MG63 (cell line): ENCODE results near the gene CEACAM20. TPM values are rescaled to one million over a fixed set of nuclear protein-coding genes. Genes with fewer than 3 reads are reported as not detected.
"Not testable (repeated sequence)": the region's sequence is repeated elsewhere in the genome, so short reads cannot be mapped to it uniquely, and the experiment has no call there.

Experiments
- DNase-seq: peaks from one replicate; pipeline ENCODE4 v3.0.0-alpha.2; 2020
- H3K27me3 ChIP-seq: fragments of 250-450 bp; sonication (Bioruptor Pico); 2 replicates; pipeline ENCODE4 v1.5.1; 2020; ENCODE audit warnings: mild to moderate bottlenecking, moderate library complexity
- H3K36me3 ChIP-seq: fragments of 250-450 bp; sonication (Bioruptor Pico); 2 replicates; pipeline ENCODE4 v1.5.1; 2020; ENCODE audit warnings: mild to moderate bottlenecking, moderate library complexity
- H3K4me3 ChIP-seq: fragments of 250-450 bp; sonication (Bioruptor Pico); 2 replicates; pipeline ENCODE4 v1.5.1; 2020; ENCODE audit warnings: mild to moderate bottlenecking, moderate library complexity
- H3K9me3 ChIP-seq: fragments of 250-450 bp; sonication (Bioruptor Pico); 2 replicates; pipeline ENCODE4 v1.5.1; 2020; ENCODE audit warnings: mild to moderate bottlenecking, moderate library complexity
- total RNA-seq: library from RNA; depleted of rRNA; stranded (reverse); fragments of >200 nt; shearing (Covaris generic); gene quantifications from 2 replicates; pipeline ENCODE4 v1.2.3, GENCODE V29; 2014; ENCODE audit warnings: low replicate concordance; rRNA removed

The CEACAM20 gene
- not detected in 2 replicates for total RNA-seq

DNA sequence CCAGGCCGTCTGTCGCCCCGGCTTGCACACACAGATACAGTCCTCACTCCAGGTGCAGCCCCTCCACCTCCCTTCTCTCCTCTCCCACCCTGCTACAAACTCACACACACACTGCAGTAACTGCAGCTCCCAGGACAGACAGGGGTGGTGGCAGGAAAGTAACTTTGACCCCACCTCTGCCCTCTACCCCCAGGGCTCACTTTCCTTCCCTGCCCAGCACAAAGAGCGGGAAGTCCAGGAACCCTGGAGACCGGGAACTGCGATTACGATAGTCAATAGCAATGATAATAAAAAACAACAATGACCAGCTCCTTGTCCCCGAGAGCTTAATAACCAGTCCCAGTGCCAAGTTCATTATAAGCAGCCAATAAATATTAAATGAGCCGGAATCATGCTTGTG is at the start of gene CEACAM20:
TSS of gene CEACAM20 (minus strand) at position 140 of the 400 bp plus-strand sequence. CDS start 166 bp downstream, outside the sequence.
- H3K4me3 ChIP-seq = no peak within 1 kb of the TSS
- H3K9me3 ChIP-seq = no peaks in the 10 kb centered on the region
- no peak for DNase-seq
- no peaks in the 10 kb centered on the region for H3K36me3 ChIP-seq
- H3K27me3 ChIP-seq = peaks cover 3% of the 10 kb centered on the region; the same call in 1 of the 2 replicates

DNA sequence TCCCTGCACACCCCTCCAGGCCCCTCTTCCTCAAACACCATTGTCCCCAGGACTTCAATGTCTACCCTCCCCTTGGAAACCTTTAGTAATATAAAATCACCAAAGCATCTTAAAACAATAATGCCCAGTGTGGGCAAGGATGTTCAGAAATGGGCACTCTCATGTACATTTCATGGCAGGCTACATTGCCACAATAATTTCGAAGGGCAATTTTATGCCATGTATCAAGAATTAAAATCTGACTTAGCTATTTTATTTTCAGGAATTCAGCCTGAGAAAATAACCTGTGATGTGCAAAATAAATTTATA is 48.0 kb upstream of the CEACAM20 start:
- no peaks in the 10 kb centered on the region for H3K36me3 ChIP-seq
- no peak for DNase-seq
- peaks cover 13% of the 10 kb centered on the region for H3K9me3 ChIP-seq
- H3K4me3 ChIP-seq = no peak overlapping the region
- H3K27me3 ChIP-seq = no peaks in the 10 kb centered on the region

DNA sequence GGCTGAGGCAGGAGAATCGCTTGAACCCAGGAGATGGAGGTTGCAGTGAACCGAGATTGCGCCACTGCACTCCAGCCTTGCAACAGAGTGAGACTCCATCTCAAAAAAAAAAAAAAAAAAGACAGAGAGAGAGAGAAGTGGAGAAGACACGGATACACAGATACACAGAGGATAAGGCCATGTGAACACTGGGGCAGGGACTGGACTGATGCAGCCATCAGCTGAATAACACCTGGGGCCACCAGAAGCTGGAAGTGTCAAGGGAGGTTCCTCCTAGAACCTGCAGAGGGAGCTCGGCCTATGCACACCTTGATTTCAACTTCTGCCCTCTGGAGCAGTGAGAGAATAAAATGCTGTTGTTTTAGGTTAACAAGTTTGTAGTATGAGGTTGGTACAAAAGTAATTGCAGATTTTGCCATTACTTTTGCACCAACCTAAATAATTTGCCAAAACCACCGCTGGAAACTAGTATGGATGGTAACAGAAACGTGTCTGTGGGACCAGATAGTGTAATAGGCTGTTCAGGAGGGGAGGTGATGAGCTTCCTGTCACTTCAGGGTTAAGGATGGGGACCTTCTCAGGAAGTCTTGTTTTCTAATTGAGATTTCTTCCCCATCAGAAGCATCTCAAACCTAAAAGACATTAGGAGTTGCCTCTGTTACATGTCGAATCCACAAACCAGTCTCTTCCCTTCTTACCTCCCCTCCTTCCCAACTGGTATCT is 47.5 kb upstream of the CEACAM20 start:
- H3K27me3 ChIP-seq = no peaks in the 10 kb centered on the region
- no peaks in the 10 kb centered on the region for H3K36me3 ChIP-seq
- peaks cover 13% of the 10 kb centered on the region for H3K9me3 ChIP-seq
- peak; percentile 28 for DNase-seq
- no peak overlapping the region for H3K4me3 ChIP-seq

DNA sequence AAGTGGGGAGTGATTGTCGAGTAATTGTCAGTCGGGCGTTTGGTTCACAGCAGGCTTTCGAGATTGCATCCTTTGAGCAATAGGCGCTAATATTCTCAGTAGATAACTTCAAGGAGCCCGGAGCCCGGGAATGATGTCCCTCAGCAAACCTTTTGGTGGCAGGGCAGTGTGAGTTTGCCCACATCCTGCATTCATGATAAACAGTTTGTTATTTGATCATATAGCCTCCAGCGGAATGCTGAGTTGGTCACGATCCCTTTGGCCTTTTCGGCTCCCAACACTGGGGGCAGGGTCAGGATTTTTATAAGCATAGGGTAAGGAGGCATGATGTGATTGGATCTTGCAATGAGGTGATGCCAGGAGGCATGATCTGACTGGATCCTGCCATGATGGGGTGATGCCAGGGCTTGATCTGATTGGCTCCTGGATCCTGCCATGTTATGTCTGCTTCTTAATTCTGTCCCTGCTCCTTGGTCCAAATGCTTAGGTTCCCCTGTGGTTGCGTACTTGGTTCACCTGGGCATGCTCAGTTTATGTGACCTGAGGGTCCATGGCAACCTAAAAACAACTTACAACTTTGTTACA is 45.7 kb upstream of the CEACAM20 start:
- no peaks in the 10 kb centered on the region for H3K36me3 ChIP-seq
- no peak overlapping the region for H3K4me3 ChIP-seq
- no peak for DNase-seq
- H3K27me3 ChIP-seq = no peaks in the 10 kb centered on the region
- H3K9me3 ChIP-seq = peaks cover 13% of the 10 kb centered on the region

DNA sequence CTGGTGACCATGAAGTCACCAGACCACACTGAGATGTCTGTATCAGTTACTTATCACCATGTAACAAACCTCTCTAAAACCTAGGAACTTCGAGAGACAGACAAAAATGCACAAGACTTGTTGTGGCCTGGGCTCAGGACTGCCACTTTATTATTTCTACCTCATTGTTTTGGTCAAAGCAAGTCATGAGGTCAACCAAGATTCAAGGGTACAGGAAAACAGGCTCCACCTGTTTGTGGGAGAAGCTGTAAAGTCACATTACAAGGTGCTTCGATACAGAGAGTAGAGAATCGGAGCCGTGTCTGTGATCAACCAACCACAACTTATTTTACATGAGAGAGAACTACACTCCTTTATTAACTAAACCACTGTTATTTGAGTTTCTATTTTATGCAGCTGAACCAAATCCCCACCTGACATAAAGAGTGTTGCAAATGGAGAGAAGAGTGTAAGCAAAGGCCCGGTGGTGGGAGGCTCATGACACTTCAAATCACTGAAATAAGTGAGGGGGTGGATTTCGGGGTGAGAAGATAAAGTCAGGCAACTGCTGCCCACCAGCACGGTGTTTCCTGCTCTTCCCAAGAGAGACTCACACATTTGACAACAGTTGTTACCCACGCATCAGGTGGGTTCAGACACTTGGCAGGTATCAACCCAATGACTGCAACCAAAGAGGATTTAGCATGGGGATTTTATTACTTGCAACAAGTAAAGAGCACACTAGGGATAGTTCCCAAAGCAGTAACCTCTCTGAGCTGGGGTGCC is 44.9 kb upstream of the CEACAM20 start:
- Histone ChIP-seq H3K4me3 (no peak overlapping the region), H3K9me3 (peaks cover 6% of the 10 kb centered on the region), H3K36me3 (no peaks in the 10 kb centered on the region), H3K27me3 (no peaks in the 10 kb centered on the region)
- DNase-seq = no peak

DNA sequence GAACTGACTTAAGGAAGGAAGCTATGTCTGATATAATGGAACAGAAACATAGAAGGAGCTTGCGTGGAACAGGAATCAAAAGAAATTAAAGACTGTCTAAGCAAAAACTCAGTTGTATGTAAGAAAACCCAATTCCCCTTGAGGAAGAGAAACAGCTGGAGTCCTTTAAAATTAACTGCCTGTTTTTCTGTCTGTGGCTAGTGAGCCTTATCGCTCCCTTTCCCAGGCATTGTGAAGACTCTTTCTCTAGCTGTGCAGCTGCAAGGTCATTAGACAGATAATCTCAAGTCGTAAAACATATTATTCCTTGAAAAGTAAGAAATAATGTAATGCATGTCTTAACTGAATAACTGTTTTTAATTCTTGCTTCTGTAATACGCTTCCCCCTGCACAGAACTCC is 44.2 kb upstream of the CEACAM20 start:
- H3K4me3 ChIP-seq = no peak overlapping the region
- no peaks in the 10 kb centered on the region; the same call in 1 of the 2 replicates for H3K27me3 ChIP-seq
- peaks cover under 1% of the 10 kb centered on the region for H3K9me3 ChIP-seq
- H3K36me3 ChIP-seq = no peaks in the 10 kb centered on the region
- DNase-seq = no peak

DNA sequence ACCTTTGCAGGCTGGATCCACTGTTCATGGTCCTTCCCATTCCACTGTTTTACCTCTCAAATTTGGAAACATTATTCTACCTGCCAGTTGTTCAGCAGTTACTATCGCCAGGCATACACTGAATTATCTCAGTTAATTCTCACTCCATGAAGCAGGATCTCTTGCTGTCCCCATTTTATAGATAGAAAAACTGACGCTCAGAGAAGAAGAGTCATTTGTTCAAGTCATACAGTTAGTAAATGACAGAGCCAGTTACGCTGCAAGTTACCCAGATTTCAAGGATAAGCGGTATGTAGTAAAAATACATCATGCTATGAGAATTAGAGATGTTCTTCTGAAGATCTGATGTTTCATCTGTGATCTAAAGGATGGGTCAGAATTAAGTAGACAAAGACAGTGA is 43.7 kb upstream of the CEACAM20 start:
- Histone ChIP-seq H3K4me3 (no peak overlapping the region), H3K36me3 (no peaks in the 10 kb centered on the region), H3K9me3 (no peaks in the 10 kb centered on the region), H3K27me3 (no peaks in the 10 kb centered on the region; the same call in 1 of the 2 replicates)
- no peak for DNase-seq

DNA sequence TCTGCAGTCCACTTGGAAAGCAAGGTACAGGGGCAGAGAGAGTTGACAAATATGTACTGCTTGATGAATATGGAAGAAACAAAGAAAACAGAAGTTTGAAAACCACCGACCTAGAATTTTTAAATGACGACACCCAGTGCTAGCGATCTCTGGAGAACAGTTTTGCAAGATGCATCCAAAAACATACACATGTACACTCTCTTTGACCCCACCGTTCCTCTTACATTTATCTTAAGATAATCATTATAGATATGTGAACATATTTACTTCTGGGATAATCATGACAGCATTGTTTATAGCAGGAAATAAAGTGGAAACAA is 43.1 kb upstream of the CEACAM20 start:
- no peak overlapping the region for H3K4me3 ChIP-seq
- H3K9me3 ChIP-seq = no peaks in the 10 kb centered on the region
- no peak for DNase-seq
- H3K27me3 ChIP-seq = no peaks in the 10 kb centered on the region; the same call in 1 of the 2 replicates
- H3K36me3 ChIP-seq = no peaks in the 10 kb centered on the region

DNA sequence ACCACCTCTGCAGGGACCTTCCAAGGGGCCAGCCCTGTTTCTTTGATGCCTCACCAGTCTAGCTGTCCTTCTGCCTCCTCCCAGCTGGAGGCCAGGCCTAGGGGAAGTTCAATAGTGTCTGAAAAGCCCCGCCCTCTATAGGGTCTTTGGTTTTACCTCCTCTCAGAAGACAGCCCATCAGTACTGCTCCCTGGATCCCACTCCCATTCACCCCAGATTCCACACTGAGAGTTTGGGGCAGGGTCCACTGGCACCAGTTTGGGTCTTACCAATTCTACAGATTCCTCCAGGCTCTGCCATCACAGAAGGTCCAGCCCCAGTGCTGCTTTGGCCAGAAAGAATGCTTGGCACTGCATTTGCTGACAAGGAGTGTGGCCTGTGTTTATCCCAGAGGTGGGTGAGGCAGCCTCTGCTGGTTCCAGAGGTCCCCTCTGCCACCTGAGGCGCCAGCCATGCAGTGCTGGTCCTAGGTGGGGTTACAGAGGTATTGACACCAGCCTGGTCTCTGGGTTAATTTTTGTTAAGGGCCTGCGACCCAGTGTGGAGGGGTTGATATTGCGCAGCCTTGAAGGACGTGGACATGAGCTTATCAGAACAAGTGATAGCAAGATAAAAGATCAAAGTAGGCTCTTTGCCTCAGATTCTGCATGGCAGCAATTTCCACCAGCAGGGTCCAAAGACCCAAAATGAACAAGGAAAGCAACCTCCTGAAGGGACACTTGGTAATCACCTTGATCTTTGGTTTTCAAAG is 42.5 kb upstream of the CEACAM20 start:
- Histone ChIP-seq H3K27me3 (no peaks in the 10 kb centered on the region; the same call in 1 of the 2 replicates), H3K36me3 (no peaks in the 10 kb centered on the region), H3K9me3 (no peaks in the 10 kb centered on the region), H3K4me3 (no peak overlapping the region)
- DNase-seq = no peak

DNA sequence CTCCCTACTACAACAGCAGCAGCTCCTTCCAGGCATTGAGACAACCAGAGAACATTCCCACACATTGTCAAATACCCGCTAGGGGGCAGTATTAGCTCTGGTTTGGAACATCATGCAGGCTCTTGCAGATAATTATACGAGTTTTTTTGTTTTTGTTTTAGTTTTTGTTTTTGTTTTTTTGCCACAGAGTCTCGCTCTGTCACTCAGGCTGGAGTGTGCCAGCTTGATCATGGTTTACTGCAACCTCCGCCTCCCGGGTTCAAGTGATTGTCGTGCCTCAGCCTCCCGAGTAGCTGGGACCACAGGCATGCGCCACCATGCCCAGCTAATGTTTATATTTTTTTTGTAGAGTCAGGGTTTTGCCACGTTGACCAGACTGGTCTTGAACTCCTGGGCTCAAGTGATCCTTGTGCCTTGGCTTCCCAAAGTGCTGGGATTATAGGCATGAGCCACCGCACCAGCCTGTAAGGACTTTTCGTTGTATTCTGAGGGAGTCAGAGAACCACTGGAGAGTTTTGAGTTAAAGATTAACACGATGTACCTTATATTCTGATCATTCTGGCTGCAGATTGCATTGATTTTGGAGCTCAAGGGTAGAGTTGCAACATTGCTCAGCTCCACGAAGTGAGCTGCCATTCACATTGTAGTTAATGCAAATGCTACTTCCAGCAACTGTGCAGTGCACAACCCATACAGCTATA is 41.7 kb upstream of the CEACAM20 start:
- Histone ChIP-seq H3K36me3 (no peaks in the 10 kb centered on the region), H3K27me3 (peaks cover 2% of the 10 kb centered on the region; the same call in 1 of the 2 replicates), H3K4me3 (no peak overlapping the region), H3K9me3 (no peaks in the 10 kb centered on the region)
- peak; percentile 59 for DNase-seq

DNA sequence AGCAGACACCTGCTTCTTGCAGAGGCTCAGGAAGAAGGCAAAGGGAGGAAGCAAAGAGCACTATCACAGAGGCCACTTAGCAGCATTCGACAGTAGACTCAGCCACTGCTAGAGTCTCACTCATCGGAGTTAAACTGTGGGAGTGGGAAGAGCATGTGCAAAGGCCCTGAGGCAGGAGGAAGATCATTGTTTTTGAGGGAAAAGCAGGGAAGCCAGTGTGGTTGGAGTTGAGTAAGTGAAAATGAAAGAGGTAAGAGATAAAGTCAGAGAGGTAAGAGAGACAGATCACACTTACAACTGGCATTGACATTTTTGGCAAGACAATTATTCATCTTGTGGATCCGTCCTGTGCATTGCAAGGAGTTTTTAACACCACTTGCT is 41.1 kb upstream of the CEACAM20 start:
- Histone ChIP-seq H3K4me3 (no peak overlapping the region), H3K36me3 (no peaks in the 10 kb centered on the region), H3K9me3 (no peaks in the 10 kb centered on the region), H3K27me3 (peaks cover 2% of the 10 kb centered on the region; the same call in 1 of the 2 replicates)
- DNase-seq = no peak

DNA sequence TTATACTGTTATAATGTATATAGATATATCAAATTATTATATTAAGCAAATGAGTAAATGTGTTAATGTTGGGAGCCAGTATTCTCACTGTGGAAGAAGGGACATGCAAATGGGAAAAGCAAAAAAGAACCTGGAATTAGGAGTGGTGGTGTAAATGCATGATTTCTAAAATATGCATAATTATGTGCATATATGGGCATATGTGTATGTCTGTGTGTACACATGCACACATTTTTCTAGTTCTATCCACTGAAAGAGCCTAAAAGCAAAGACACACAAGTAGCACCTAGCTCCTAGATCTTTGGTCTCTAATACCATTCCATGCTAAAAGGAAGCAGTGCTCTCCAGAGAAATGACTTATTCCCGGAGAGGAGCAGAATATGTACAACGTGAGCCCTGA is 38.3 kb upstream of the CEACAM20 start:
- no peak for DNase-seq
- Histone ChIP-seq H3K36me3 (no peaks in the 10 kb centered on the region), H3K9me3 (no peaks in the 10 kb centered on the region), H3K4me3 (no peak overlapping the region), H3K27me3 (peaks cover 2% of the 10 kb centered on the region)

DNA sequence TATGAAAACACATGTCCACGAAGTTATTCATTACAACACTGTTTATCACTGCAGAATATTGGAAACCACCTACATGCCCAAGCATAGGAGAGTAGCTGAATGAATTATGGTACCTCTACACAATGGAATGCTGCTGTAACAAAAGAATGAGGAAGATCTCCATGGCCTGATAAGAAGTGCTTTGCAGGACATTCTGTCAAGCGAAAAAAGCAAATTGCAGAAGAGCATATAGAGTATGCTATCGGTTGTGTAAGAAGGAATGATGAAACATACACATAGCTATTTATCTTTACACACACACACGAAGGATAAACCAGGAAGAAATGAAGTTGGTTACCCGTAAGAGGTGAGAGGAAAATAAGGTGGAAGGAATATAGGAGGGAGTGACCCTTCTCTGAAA is 37.5 kb upstream of the CEACAM20 start:
- Histone ChIP-seq H3K9me3 (no peaks in the 10 kb centered on the region), H3K27me3 (peaks cover 2% of the 10 kb centered on the region), H3K4me3 (no peak overlapping the region), H3K36me3 (no peaks in the 10 kb centered on the region)
- no peak for DNase-seq

DNA sequence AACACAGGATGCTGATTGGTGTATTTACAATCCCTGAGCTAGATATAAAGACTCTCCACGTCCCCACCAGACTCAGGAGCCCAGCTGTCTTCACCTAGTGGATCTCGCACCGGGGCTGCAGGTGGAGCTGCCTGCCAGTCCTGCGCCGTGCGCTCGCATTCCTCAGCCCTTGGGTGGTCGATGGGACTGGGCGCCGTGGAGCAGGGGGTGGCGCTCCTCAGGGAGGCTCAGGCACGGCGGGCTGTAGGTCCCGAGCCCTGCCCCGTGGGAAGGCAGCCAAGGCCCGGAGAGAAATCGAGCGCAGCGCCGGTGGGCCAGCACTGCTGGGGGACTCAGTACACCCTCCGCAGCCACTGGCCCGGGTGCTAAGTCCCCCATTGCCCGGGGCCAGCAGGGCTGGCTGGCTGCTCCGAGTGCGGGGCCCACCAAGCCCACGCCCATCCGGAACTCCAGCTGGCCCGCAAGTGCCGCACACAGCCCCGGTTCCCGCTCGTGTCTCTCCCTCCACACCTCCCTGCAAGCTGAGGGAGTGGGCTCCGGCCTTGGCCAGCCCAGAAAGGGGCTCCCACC is 33.7 kb upstream of the CEACAM20 start:
- not testable (repeated sequence) for H3K9me3 ChIP-seq, DNase-seq, H3K4me3 ChIP-seq, H3K27me3 ChIP-seq, H3K36me3 ChIP-seq

DNA sequence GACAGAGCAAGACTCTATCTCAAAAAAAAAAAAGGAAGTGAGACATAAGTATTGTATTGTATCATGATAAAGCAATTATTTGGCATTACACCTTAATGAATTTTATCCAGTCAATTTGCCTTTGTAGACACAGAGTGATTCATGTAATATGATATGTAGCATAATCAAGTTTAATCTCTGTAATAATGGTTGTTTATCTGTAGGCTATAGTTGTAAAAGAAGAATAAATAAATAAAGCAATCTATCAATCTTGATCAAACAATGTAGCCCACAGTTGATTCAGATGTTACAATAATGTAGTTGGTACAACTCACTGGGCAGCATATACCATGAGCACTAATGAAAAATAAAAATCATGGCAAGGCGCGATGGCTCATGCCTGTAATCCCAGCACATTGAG is 28.5 kb upstream of the CEACAM20 start:
- Histone ChIP-seq H3K4me3 (no peak overlapping the region), H3K36me3 (no peaks in the 10 kb centered on the region), H3K9me3 (no peaks in the 10 kb centered on the region), H3K27me3 (no peaks in the 10 kb centered on the region)
- no peak for DNase-seq

DNA sequence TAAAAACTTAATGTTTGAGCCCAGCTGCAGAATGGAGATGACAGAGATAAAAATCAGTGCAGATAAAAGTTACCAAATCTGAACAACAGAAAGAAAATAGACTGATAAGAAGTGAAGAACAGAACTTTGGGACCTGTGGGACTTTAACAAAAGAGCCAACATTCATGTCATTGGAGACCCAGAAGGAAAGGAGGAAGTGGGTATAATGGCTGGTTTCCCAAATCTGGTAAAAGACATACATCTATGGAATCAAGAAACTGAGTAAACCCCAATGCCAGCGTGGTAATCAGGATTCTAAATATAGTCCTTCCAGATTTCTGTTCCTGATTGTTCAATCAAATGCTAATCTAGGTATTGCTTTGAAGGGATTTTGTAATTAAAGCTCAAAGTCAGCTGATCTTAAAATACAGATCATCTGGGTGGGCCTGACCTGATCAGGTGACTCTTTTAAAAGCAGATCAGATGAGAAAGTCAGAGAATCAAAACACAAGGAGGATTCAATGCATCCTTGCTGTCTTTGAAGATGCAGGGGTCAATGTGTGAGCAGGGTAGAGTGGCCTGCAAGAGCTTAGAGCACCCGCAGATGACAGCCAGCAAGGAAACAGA is 25.3 kb upstream of the CEACAM20 start:
- H3K4me3 ChIP-seq = no peak overlapping the region
- H3K36me3 ChIP-seq = no peaks in the 10 kb centered on the region
- H3K27me3 ChIP-seq = no peaks in the 10 kb centered on the region
- no peak for DNase-seq
- H3K9me3 ChIP-seq = no peaks in the 10 kb centered on the region
